BLaER1 treated with 17β-estradiol and CSF1 and Interleukin-3, amounts not matched to agents 10 nM and 100 nM (cell line): ENCODE data around the gene PPP6R2.
A peak's percentile ranks its signal among the peaks of the same experiment; 100 is the strongest.

ENCODE experiments used
- H3K27ac ChIP-seq, 11 experiments: shearing (Covaris generic); formaldehyde crosslinking; 2 replicates each; pipeline ENCODE4 v1.8.1; 2022
- H3K27me3 ChIP-seq, 11 experiments: shearing (Covaris generic); formaldehyde crosslinking; 2 replicates each; pipeline ENCODE4 v1.8.1; 2022
- H3K36me3 ChIP-seq, 11 experiments: shearing (Covaris generic); formaldehyde crosslinking; 2 replicates each; pipeline ENCODE4 v1.8.1; 2022
- H3K4me1 ChIP-seq, 10 experiments: shearing (Covaris generic); formaldehyde crosslinking; 2 replicates each; pipeline ENCODE4 v1.8.1; 2022
- H3K4me2 ChIP-seq, 11 experiments: shearing (Covaris generic); formaldehyde crosslinking; 2 replicates each; pipeline ENCODE4 v1.8.1; 2022
- H3K4me3 ChIP-seq, 10 experiments: shearing (Covaris generic); formaldehyde crosslinking; 2 replicates each; pipeline ENCODE4 v1.8.1; 2022
- H3K9ac ChIP-seq, 11 experiments: shearing (Covaris generic); formaldehyde crosslinking; 2 replicates each; pipeline ENCODE4 v1.8.1; 2022
- H3K9me3 ChIP-seq, 11 experiments: shearing (Covaris generic); formaldehyde crosslinking; replicated peaks in 1 of 11; 2 replicates each; pipeline ENCODE4 v1.8.1; 2022
- H4K20me1 ChIP-seq, 11 experiments: shearing (Covaris generic); formaldehyde crosslinking; 2 replicates each; pipeline ENCODE4 v1.8.1; 2022
- Cebpa-rat ChIP-seq, 11 experiments: shearing (Covaris generic); IDR thresholded peaks; 2 replicates each; pipeline ENCODE4 v1.8.1; 2022

The PPP6R2 gene

GRCh38 chr22:50465066-50465930 is 122.2 kb downstream of the PPP6R2 start:
- no peak for TF ChIP-seq Cebpa-rat (IDR thresholded peaks at IDR 0.05)

GRCh38 chr22:50467341-50467740 is 124.2 kb downstream of the PPP6R2 start:
- peak overlapping the region in 6 of 11 experiments; percentile 1 to 39 (median 24); a peak in 3 of 22 replicates for H3K9ac ChIP-seq
- H3K9me3 ChIP-seq, result no peaks in the 10 kb centered on the region
- peaks cover 50 to 59% (median 51%) of the 10 kb centered on the region in 11 experiments for H3K36me3 ChIP-seq
- peak overlapping the region in 1 of 11 experiments; percentile 3; a peak in 1 of 22 replicates for H3K27ac ChIP-seq
- H3K27me3 ChIP-seq, result peaks cover 0 to 7% (median 0%) of the 10 kb centered on the region in 11 experiments; a peak in 2 of 22 replicates
- peak overlapping the region in 8 of 11 experiments; percentile 87 to 100 (median 98); a peak in 17 of 22 replicates for H3K4me2 ChIP-seq
- TF ChIP-seq Cebpa-rat (IDR thresholded peaks at IDR 0.05), result no peak
- H3K4me3 ChIP-seq, result no peak overlapping the region
- peaks cover 63 to 100% (median 93%) of the 10 kb centered on the region in 11 experiments for H4K20me1 ChIP-seq
- peaks cover 46 to 61% (median 60%) of the 10 kb centered on the region in 10 experiments for H3K4me1 ChIP-seq

More at GRCh38 chr22:50465066-50465930, 122.2 kb downstream of the PPP6R2 start:
- Histone ChIP-seq H3K27ac (no peak overlapping the region), H3K4me1 (peaks cover 26 to 41% (median 40%) of the 10 kb centered on the region in 10 experiments), H3K9ac (no peak overlapping the region), H3K4me2 (no peak overlapping the region), H3K36me3 (peaks cover 70 to 79% (median 72%) of the 10 kb centered on the region in 11 experiments), H3K9me3 (no peaks in the 10 kb centered on the region), H3K27me3 (peaks cover 0 to 7% (median 0%) of the 10 kb centered on the region in 11 experiments; a peak in 2 of 22 replicates), H3K4me3 (no peak overlapping the region), H4K20me1 (peaks cover 43 to 100% (median 84%) of the 10 kb centered on the region in 11 experiments)

GRCh38 chr22:50467773-50468440 is 124.8 kb downstream of the PPP6R2 start:
- Histone ChIP-seq H4K20me1 (peaks cover 69 to 100% (median 93%) of the 10 kb centered on the region in 11 experiments), H3K27me3 (peaks cover 0 to 7% (median 0%) of the 10 kb centered on the region in 11 experiments; a peak in 2 of 22 replicates), H3K27ac (peak overlapping the region in 7 of 11 experiments; percentile 20 to 90 (median 83); a peak in 11 of 22 replicates), H3K9ac (peak overlapping the region; percentile 35 to 94 (median 62); a peak in 19 of 22 replicates), H3K4me2 (peak overlapping the region; percentile 87 to 100 (median 98)), H3K4me3 (peak overlapping the region in 6 of 10 experiments; percentile 0 to 53 (median 33); a peak in 6 of 20 replicates), H3K9me3 (no peaks in the 10 kb centered on the region), H3K36me3 (peaks cover 45 to 54% (median 46%) of the 10 kb centered on the region in 11 experiments), H3K4me1 (peaks cover 52 to 67% (median 66%) of the 10 kb centered on the region in 10 experiments)
- TF ChIP-seq Cebpa-rat (IDR thresholded peaks at IDR 0.05), result no peak

GRCh38 chr22:50468626-50469025 is 125.5 kb downstream of the PPP6R2 start:
- Histone ChIP-seq H3K9me3 (no peaks in the 10 kb centered on the region), H3K36me3 (peaks cover 38 to 51% (median 39%) of the 10 kb centered on the region in 11 experiments), H3K9ac (peak overlapping the region; percentile 35 to 94 (median 62); a peak in 21 of 22 replicates), H4K20me1 (peaks cover 76 to 100% (median 93%) of the 10 kb centered on the region in 11 experiments), H3K27ac (peak overlapping the region in 10 of 11 experiments; percentile 32 to 90 (median 76); a peak in 18 of 22 replicates), H3K27me3 (peaks cover 0 to 7% (median 0%) of the 10 kb centered on the region in 11 experiments; a peak in 2 of 22 replicates), H3K4me3 (peak overlapping the region in 7 of 10 experiments; percentile 15 to 53 (median 45); a peak in 9 of 20 replicates), H3K4me1 (peaks cover 59 to 74% (median 73%) of the 10 kb centered on the region in 10 experiments), H3K4me2 (peak overlapping the region; percentile 87 to 100 (median 98))
- TF ChIP-seq Cebpa-rat (IDR thresholded peaks at IDR 0.05), result no peak

- peak overlapping the region; percentile 35 to 94 (median 62); a peak in 20 of 22 replicates for H3K9ac ChIP-seq
- H4K20me1 ChIP-seq, result peaks cover 83 to 98% (median 91%) of the 10 kb centered on the region in 11 experiments
- H3K4me2 ChIP-seq, result peak overlapping the region; percentile 87 to 100 (median 98)
- peaks cover 0 to 7% (median 0%) of the 10 kb centered on the region in 11 experiments; a peak in 2 of 22 replicates for H3K27me3 ChIP-seq
- H3K4me1 ChIP-seq, result peaks cover 64 to 79% (median 78%) of the 10 kb centered on the region in 10 experiments
- peak overlapping the region in 10 of 11 experiments; percentile 41 to 90 (median 76); a peak in 18 of 22 replicates for H3K27ac ChIP-seq
- TF ChIP-seq Cebpa-rat (IDR thresholded peaks at IDR 0.05), result no peak
- H3K9me3 ChIP-seq, result no peaks in the 10 kb centered on the region
- peak overlapping the region in 8 of 10 experiments; percentile 15 to 53 (median 44); a peak in 15 of 20 replicates for H3K4me3 ChIP-seq
- peaks cover 28 to 41% (median 28%) of the 10 kb centered on the region in 11 experiments for H3K36me3 ChIP-seq
These were observed 126.5 kb downstream of the PPP6R2 start for GRCh38 chr22:50469377-50470305.

GRCh38 chr22:50470491-50470890 is 127.4 kb downstream of the PPP6R2 start:
- H3K27me3 ChIP-seq, result peaks cover 0 to 7% (median 0%) of the 10 kb centered on the region in 11 experiments; a peak in 2 of 22 replicates
- peak overlapping the region; percentile 87 to 100 (median 98) for H3K4me2 ChIP-seq
- H3K9ac ChIP-seq, result peak overlapping the region; percentile 35 to 94 (median 62); a peak in 20 of 22 replicates
- peaks cover 19 to 32% (median 20%) of the 10 kb centered on the region in 11 experiments for H3K36me3 ChIP-seq
- H4K20me1 ChIP-seq, result peaks cover 83 to 89% (median 88%) of the 10 kb centered on the region in 11 experiments
- no peaks in the 10 kb centered on the region for H3K9me3 ChIP-seq
- H3K27ac ChIP-seq, result peak overlapping the region in 10 of 11 experiments; percentile 15 to 90 (median 76); a peak in 18 of 22 replicates
- peak overlapping the region in 8 of 10 experiments; percentile 13 to 53 (median 39); a peak in 13 of 20 replicates for H3K4me3 ChIP-seq
- no peak for TF ChIP-seq Cebpa-rat (IDR thresholded peaks at IDR 0.05)
- peaks cover 67 to 84% (median 82%) of the 10 kb centered on the region in 10 experiments for H3K4me1 ChIP-seq

GRCh38 chr22:50471197-50471847 is 128.2 kb downstream of the PPP6R2 start:
- Histone ChIP-seq H3K27ac (peak overlapping the region in 8 of 11 experiments; percentile 58 to 90 (median 81); a peak in 17 of 22 replicates), H3K4me3 (peak overlapping the region in 8 of 10 experiments; percentile 11 to 53 (median 39); a peak in 14 of 20 replicates)
- TF ChIP-seq Cebpa-rat (IDR thresholded peaks at IDR 0.05), result no peak

More at GRCh38 chr22:50471197-50471847, 128.2 kb downstream of the PPP6R2 start:
- Histone ChIP-seq H4K20me1 (peaks cover 76 to 81% (median 80%) of the 10 kb centered on the region in 11 experiments), H3K9ac (peak overlapping the region in 10 of 11 experiments; percentile 49 to 94 (median 62); a peak in 17 of 22 replicates), H3K4me1 (peaks cover 69 to 92% (median 90%) of the 10 kb centered on the region in 10 experiments), H3K4me2 (peak overlapping the region; percentile 87 to 100 (median 98)), H3K27me3 (peaks cover 0 to 7% (median 0%) of the 10 kb centered on the region in 11 experiments; a peak in 2 of 22 replicates), H3K36me3 (peaks cover 11 to 24% (median 12%) of the 10 kb centered on the region in 11 experiments), H3K9me3 (no peaks in the 10 kb centered on the region)
